T-helper 1 cell treated with Interleukin-12 subunit alpha and Interleukin-12 subunit beta and Interleukin-4 antibody, amounts not matched to agents 30 μg/mL and 1 μg/mL, for 36 hours (primary cell): ENCODE measurements around the gene PRSS1.
A peak's percentile ranks its signal among the peaks of the same experiment; 100 is the strongest.
"Not testable (repeated sequence)": the region's sequence is repeated elsewhere in the genome, so short reads cannot be mapped to it uniquely, and the experiment has no call there.

Source experiments
- H3K27ac Mint-ChIP-seq: one replicate; pipeline ENCODE4 v1.8.0; 2021; ENCODE audit warnings: mild to moderate bottlenecking, mixed read lengths
- H3K27me3 Mint-ChIP-seq: one replicate; pipeline ENCODE4 v1.8.0; 2021; ENCODE audit warnings: low read depth, mixed read lengths
- H3K36me3 Mint-ChIP-seq: one replicate; pipeline ENCODE4 v1.8.0; 2021; ENCODE audit warnings: low read depth, mixed read lengths
- H3K4me1 Mint-ChIP-seq: one replicate; pipeline ENCODE4 v1.8.0; 2021; ENCODE audit warnings: low read depth, mixed read lengths
- H3K4me3 Mint-ChIP-seq: one replicate; pipeline ENCODE4 v1.8.0; 2021; ENCODE audit warnings: mild to moderate bottlenecking, moderate library complexity, mixed read lengths
- H3K9me3 Mint-ChIP-seq: one replicate; pipeline ENCODE4 v1.8.0; 2021; ENCODE audit warnings: mixed read lengths

PRSS1 gene

GRCh38 chr7:142722248-142722794, 27.0 kb upstream of the PRSS1 start:
- Mint-ChIP-seq H3K4me1 (peaks cover 23% of the 10 kb centered on the region), H3K27ac (peak overlapping the region; percentile 71), H3K36me3 (peaks cover 5% of the 10 kb centered on the region), H3K27me3 (peaks cover 7% of the 10 kb centered on the region), H3K9me3 (no peaks in the 10 kb centered on the region), H3K4me3 (peak overlapping the region; percentile 72)

DNA sequence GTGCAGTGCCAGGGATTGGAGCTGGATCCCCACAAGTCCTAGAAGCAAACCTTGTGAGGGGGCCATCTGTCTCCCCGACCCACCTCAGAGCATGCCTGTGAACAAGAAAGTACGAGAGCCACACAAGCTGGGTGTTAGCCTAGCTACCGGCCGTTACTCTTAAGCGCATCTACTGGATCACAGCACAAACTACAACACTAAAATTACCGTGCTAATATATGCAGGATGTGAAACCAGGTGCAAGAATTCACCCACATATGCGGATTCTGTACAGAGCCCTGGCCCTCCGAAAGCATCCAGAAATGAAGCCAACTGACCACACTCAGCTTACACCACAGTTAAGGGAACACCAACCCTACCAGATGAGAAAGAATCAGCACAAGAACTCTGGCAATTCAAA, 16.0 kb upstream of the PRSS1 start:
- H3K27me3 Mint-ChIP-seq: peaks cover 4% of the 10 kb centered on the region
- no peaks in the 10 kb centered on the region for H3K4me1 Mint-ChIP-seq
- H3K27ac Mint-ChIP-seq: no peak overlapping the region
- peaks cover 4% of the 10 kb centered on the region for H3K9me3 Mint-ChIP-seq
- no peaks in the 10 kb centered on the region for H3K36me3 Mint-ChIP-seq
- no peak overlapping the region for H3K4me3 Mint-ChIP-seq

GRCh38 chr7:142739923-142740492, 9.3 kb upstream of the PRSS1 start:
- H3K27me3 Mint-ChIP-seq: no peaks in the 10 kb centered on the region
- no peaks in the 10 kb centered on the region for H3K36me3 Mint-ChIP-seq
- no peaks in the 10 kb centered on the region for H3K9me3 Mint-ChIP-seq
- peak overlapping the region; percentile 45 for H3K27ac Mint-ChIP-seq
- peaks cover 2% of the 10 kb centered on the region for H3K4me1 Mint-ChIP-seq
- no peak overlapping the region for H3K4me3 Mint-ChIP-seq

DNA sequence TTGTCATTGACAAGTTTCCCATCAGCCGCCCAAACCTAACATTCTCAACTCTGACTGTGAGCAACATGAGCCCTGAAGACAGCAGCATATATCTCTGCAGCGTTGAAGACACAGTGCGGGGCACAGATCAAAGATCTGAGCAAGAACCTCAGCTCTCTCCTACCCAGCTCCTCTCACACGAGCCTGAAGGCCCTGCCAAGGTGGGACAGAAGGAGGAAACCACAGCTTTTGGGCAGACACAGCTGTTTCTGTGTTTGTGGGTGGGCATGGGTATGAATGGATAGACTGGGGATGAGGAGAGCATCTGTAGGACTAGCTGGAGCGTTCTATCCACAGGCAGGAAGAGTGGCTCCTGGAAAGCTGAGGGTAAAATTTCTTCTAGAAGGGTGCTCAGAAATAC, 8.5 kb upstream of the PRSS1 start:
- no peaks in the 10 kb centered on the region for H3K36me3 Mint-ChIP-seq
- H3K9me3 Mint-ChIP-seq: no peaks in the 10 kb centered on the region
- peak overlapping the region; percentile 14 for H3K4me3 Mint-ChIP-seq
- peaks cover under 1% of the 10 kb centered on the region for H3K27me3 Mint-ChIP-seq
- no peak overlapping the region for H3K27ac Mint-ChIP-seq
- peaks cover 2% of the 10 kb centered on the region for H3K4me1 Mint-ChIP-seq

GRCh38 chr7:142741932-142742331, 7.3 kb upstream of the PRSS1 start:
- H3K27me3 Mint-ChIP-seq, H3K4me3 Mint-ChIP-seq, H3K4me1 Mint-ChIP-seq: not testable (repeated sequence)

GRCh38 chr7:142745091-142745635, 4.1 kb upstream of the PRSS1 start:
- Mint-ChIP-seq H3K9me3 (no peaks in the 10 kb centered on the region), H3K27ac (no peak overlapping the region), H3K4me1 (no peaks in the 10 kb centered on the region), H3K27me3 (peaks cover 6% of the 10 kb centered on the region), H3K36me3 (no peaks in the 10 kb centered on the region), H3K4me3 (no peak overlapping the region)

More at GRCh38 chr7:142741932-142742331, 7.3 kb upstream of the PRSS1 start:
- not testable (repeated sequence) for H3K9me3 Mint-ChIP-seq, H3K36me3 Mint-ChIP-seq, H3K27ac Mint-ChIP-seq

- H3K9me3 Mint-ChIP-seq: no peaks in the 10 kb centered on the region
- H3K4me3 Mint-ChIP-seq: no peak overlapping the region
These were observed 3.5 kb upstream of the PRSS1 start for GRCh38 chr7:142745745-142746144.

GRCh38 chr7:142746264-142746663, 3.0 kb upstream of the PRSS1 start:
- Mint-ChIP-seq H3K4me1 (no peaks in the 10 kb centered on the region), H3K27ac (no peak overlapping the region), H3K4me3 (no peak overlapping the region), H3K9me3 (no peaks in the 10 kb centered on the region), H3K36me3 (no peaks in the 10 kb centered on the region), H3K27me3 (peaks cover 6% of the 10 kb centered on the region)

More at GRCh38 chr7:142745745-142746144, 3.5 kb upstream of the PRSS1 start:
- Mint-ChIP-seq H3K36me3 (no peaks in the 10 kb centered on the region), H3K4me1 (no peaks in the 10 kb centered on the region), H3K27ac (no peak overlapping the region), H3K27me3 (peaks cover 6% of the 10 kb centered on the region)

DNA sequence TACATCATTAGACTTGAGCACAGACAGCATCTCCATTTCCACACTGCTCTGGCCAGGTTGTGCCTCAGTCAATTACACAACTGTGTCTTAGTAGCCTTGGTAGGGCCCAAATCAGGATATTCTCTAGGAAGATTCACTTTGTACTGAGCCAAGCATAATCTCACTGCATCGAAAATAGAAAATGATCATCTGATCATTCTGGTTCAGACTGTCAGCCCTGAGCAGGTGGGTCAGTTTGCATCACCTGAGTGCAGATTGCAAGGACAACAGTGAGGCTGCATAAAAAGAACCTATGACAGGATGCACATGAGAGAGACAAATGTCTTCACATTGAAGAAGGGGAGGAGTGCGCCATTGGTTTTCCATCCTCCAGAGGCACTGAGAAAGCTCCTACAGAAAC, 862 bp upstream of the PRSS1 start:
- H3K27ac Mint-ChIP-seq, H3K36me3 Mint-ChIP-seq, H3K9me3 Mint-ChIP-seq, H3K4me1 Mint-ChIP-seq, H3K4me3 Mint-ChIP-seq: not testable (repeated sequence)
- peaks cover 16% of the 10 kb centered on the region for H3K27me3 Mint-ChIP-seq

DNA sequence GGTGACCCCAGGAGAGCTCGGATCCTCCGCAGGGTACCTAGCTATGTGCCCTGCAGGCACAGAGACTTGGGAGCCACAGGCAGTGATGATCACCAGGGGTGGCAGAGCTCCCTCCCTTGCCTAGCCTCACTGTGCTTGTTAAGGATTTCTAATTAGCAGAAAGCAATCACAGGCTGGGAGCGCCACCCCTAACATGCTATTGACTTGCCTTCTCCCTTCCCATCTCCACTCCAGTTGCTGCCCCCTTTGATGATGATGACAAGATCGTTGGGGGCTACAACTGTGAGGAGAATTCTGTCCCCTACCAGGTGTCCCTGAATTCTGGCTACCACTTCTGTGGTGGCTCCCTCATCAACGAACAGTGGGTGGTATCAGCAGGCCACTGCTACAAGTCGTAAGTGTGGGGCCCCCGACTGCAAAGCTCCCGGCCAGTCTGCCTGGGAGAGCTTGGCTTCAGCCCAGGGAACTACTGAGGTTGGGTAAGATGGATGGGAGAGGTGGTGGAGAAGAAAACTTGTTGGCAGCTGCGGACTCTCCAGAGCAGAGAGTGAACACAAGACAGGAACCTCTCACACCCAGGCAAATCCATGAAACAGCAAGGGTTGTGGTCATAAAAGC, 1.2 kb downstream of the PRSS1 start:
- Mint-ChIP-seq H3K27me3 (peaks cover 16% of the 10 kb centered on the region), H3K4me1 (no peaks in the 10 kb centered on the region), H3K36me3 (no peaks in the 10 kb centered on the region), H3K9me3 (no peaks in the 10 kb centered on the region), H3K4me3 (no peak overlapping the region), H3K27ac (no peak overlapping the region)

- not testable (repeated sequence) for H3K36me3 Mint-ChIP-seq, H3K4me3 Mint-ChIP-seq, H3K27ac Mint-ChIP-seq, H3K27me3 Mint-ChIP-seq, H3K4me1 Mint-ChIP-seq, H3K9me3 Mint-ChIP-seq
These were observed 2.4 kb downstream of the PRSS1 start for GRCh38 chr7:142751526-142752175.

- no peaks in the 10 kb centered on the region for H3K9me3 Mint-ChIP-seq
- H3K4me3 Mint-ChIP-seq: no peak overlapping the region
- no peaks in the 10 kb centered on the region for H3K36me3 Mint-ChIP-seq
- no peak overlapping the region for H3K27ac Mint-ChIP-seq
- no peaks in the 10 kb centered on the region for H3K4me1 Mint-ChIP-seq
- H3K27me3 Mint-ChIP-seq: peaks cover 9% of the 10 kb centered on the region
These were observed 3.3 kb downstream of the PRSS1 start for GRCh38 chr7:142752376-142753225.

DNA sequence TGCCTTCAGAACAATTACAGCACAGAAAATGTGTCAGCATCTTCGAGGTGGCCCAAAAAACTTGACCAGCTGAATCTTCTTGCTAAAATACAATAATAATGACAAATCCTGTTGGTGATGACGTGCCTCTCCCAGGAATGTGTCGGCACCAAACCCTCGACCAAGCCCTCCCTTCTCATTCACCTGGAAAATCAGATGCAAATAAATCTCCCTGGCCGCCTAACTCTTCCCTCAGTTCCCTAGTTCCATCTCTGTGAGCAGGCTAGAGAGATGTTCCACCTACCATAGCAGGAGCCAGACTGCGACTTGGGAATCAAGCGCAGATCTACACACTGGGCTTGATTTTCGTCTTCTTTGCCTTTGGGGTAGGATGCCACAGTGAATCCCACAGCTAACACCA, 4.1 kb downstream of the PRSS1 start:
- H3K36me3 Mint-ChIP-seq: no peaks in the 10 kb centered on the region
- H3K27ac Mint-ChIP-seq: no peak overlapping the region
- H3K9me3 Mint-ChIP-seq: no peaks in the 10 kb centered on the region
- H3K27me3 Mint-ChIP-seq: peaks cover 9% of the 10 kb centered on the region
- no peaks in the 10 kb centered on the region for H3K4me1 Mint-ChIP-seq
- H3K4me3 Mint-ChIP-seq: no peak overlapping the region

DNA sequence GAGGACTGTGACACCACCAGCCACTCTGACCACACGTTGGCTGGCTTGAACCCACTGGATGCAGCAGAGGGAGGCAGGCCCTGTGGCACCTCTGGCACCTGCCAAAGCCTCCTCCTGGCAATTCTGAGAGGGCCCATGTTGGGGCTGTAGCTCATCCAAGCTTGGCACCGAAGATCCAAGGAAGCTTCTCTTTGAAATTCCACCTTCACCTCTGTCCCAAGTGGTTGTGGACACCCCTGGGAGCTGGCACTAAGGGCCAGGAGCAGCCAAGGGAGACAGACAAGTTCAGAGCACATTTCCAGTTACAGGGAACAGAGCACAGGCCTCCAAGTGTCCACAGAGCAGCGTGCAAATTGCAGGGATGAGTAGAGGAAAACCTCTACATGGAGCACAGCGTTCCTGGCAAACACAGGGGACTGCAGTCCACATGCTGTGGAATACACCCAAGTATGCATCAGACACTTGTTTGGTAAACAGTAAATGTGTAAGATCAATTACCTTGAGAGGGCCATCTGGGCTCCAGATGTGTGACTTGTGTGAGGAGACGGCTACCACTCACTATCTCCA, 4.7 kb downstream of the PRSS1 start:
- not testable (repeated sequence) for H3K36me3 Mint-ChIP-seq, H3K9me3 Mint-ChIP-seq, H3K4me1 Mint-ChIP-seq, H3K4me3 Mint-ChIP-seq, H3K27ac Mint-ChIP-seq, H3K27me3 Mint-ChIP-seq
